Renal pelvis (tissue), 4 donors: Measurements from ENCODE around the gene DISP3. TPM values are rescaled to one million over a fixed set of nuclear protein-coding genes. Genes with fewer than 3 reads are reported as not detected.

Source experiments
- DNase-seq: peaks from one replicate; pipeline ENCODE4 v3.0.0-alpha.2; 2013
- polyA plus RNA-seq, 3 donors: library from polyadenylated mRNA; unstranded; fragments of 120-200 nt; gene quantifications; one replicate each; pipeline ENCODE4 v1.2.1, GENCODE V29; 2013; ENCODE audit not compliant: insufficient read length in 3 of 3

DISP3 gene
- polyA plus RNA-seq, 3 donors = 0.86 to 2.0 (median 1.8) TPM

- DNase-seq = no peak
Measured at GRCh38 chr1:11486231-11487009, 7.5 kb downstream of the DISP3 start.

GRCh38 chr1:11487196-11487751, 8.3 kb downstream of the DISP3 start:
- DNase-seq = no peak

GRCh38 chr1:11488201-11488770, 9.3 kb downstream of the DISP3 start:
- DNase-seq = no peak

- no peak for DNase-seq
Measured at GRCh38 chr1:11488966-11489625, 10.1 kb downstream of the DISP3 start.

DNA sequence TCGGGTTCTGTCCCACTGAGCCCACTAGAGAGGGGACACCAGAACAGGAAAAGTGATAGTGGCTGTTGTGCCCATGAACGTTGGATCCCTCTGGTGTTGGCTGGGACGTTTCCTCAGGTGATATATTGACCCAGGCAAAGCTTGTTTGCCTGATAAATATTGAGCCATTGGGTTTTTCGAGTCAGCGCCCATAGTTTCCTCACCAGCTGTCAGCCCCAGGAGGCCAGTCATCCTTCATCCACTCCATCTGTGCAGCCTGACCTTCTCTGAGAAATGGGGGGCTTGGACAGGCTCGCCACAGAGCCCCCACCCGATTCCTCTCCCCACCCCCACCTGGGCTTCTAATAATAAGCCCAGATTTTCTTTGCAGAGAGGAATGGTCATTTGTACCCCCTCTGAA, 13.3 kb downstream of the DISP3 start:
- DNase-seq = no peak

DNA sequence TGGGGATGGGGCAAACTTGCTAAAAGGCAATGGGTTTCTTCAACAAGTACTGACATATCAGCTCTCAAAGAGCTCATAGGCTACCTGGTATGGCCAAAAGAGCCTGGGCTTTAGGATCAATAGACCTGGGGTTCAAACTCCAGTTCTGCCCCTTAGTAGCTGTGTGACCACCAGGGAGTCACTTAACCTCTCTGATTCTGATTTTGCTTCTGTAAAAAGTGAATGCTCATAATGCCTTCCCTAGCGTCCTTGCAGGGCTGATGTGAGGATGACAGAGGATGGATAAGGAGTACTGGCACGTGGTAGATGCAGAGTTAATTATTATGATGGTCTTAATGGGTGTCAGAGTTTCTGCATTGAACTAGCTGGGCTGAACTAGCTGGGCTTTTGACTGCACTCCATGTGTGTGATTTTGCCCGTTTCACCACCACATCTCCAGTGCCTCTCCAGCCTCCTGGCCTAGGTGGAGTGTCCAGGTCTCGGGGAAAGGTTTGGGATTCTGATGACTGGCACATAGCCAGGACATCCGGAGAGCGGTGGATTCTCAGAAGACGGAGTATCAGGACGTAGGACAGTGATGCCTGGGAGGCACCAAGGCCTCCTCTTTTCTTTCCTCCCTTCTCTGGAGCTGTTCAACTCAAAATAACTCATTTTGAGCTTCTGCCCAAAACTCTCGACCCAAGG, 15.2 kb downstream of the DISP3 start:
- no peak for DNase-seq

DNA sequence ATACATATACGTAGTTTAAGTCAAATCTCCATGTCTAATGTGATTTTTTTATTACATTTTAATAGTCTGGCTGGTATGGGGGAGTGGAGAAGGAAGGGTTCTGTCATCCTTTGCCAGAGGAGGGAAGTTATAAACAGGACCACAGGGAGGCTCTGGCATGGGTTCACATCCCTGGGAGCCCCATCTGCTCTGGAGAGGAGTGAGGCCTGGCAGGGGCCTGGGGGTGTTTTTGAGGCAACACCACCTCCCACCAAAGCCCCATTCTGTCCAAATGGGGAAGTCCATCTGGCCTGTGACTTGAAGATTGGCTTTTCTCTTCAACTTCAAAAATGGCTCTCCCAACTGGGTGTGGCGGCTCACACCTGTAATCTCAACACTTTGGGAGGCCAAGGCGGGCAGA, 15.8 kb downstream of the DISP3 start:
- DNase-seq = no peak

DNA sequence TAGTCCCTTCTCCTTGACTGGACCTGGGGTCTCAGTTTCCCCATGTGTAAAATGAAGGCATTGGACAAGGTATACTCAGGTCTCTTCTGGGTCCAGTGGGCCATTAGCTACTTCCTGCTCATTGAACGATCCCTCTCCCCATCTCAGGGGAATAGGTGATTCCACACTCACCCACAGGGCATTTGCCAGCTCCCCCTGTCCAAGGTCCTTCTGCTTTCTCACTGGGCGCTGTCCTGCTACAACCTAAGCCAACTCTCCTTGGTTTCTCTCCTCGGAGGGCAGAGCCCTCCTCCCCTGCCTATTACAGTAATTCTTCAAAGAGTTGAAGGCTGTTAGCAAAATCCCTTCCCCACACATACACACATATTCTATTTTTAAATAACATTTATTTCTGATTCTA, 16.6 kb downstream of the DISP3 start:
- DNase-seq = no peak

DNA sequence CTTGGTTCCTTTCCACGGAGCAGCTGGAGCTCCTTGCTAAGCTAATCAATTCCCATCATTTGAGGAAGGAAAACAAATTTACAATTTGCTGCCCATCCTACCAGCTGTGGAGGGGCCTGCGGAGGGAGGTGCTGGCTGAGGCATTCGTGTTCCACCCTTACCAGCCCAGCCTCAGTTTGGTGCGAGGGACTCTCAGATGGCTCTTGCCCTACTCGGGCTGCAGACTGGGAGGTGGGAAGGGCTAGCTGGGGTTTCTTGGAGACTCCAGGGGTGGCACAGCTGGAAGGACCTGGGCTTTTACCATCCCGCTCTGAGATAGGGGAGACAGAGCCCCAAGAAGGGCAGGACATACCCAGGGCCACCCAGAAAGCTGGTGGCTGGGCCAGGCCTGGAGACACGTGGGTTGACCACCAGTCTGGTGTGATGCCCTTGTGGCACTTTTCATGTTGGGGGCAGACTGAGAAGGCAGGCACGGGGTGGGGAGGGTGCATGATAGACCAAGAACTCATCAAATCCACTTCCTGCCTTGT, 17.7 kb downstream of the DISP3 start:
- DNase-seq = no peak

DNA sequence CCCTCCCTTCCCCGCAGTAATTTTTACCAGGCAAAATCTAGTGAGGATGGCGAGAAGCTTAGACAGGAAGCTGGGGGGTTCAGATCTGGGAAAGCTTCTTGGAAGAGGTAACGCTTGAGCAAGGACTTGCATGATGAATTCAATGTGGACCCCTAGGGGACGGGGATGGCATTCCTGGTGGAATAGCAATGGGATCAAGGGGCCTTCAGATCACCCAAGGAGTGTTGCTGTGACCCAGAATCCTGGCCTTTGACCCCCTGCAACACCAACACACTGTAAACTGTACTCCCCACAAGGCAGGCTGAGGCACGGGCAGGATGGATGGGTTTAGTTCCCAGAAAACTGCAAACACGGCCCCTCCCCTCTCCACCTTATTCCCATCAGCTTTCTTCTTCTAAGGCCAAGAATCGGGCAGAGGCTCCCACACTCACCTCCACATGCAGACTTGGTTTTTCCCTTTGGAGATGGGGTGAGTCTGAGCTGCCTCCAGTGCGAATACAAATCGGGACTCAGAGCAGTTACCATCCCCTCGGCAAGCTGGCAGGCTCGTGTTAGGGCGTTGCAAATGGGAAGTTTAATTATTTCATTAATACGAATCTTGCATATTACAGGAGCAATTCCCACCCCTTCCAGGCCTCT, 20.1 kb downstream of the DISP3 start:
- no peak for DNase-seq

- no peak for DNase-seq
Measured at GRCh38 chr1:11499601-11500331, 20.8 kb downstream of the DISP3 start.

GRCh38 chr1:11500881-11501280, 21.9 kb downstream of the DISP3 start:
- DNase-seq = no peak

DNA sequence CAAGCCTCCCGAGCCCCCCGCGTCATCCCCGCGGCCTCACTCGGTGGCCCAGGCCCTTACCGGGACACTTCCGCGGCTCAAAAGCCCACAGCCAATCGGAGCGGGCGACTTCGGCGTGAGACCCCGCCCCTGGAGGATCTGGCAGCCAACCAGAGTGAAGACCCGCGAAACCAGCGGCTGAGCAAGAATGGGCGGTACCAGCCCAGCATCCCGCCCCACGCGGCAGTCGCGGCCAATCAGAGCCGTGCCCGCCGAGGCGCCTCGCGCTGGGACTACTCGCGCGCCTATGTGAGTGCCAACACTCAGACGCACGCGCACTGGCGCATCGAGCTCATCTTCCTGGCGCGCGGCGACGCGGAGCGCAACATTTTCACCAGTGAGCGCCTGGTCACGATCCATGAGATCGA, 22.5 kb downstream of the DISP3 start:
- no peak for DNase-seq

GRCh38 chr1:11501906-11502485, 23.0 kb downstream of the DISP3 start:
- no peak for DNase-seq

GRCh38 chr1:11502516-11502915, 23.6 kb downstream of the DISP3 start:
- no peak for DNase-seq

DNA sequence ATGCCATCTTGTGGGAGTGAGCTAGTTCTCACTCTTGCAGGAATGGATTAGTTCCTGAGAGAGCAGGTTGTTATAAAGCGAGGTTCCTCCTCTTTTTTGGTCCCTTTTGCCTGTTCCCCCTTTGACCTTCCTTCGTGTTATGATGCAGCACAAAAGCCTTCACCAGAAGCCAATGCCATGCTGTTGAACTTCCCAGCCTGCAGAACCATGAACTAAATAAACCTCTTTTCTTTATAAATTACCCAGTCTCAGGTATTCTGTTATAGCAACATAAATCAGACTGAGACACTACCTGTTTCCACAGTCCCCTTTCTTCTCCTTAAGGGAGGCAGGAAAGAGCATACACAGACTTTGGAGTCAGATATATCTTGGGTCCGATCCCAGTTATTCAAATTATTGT, 25.6 kb downstream of the DISP3 start:
- no peak for DNase-seq

DNA sequence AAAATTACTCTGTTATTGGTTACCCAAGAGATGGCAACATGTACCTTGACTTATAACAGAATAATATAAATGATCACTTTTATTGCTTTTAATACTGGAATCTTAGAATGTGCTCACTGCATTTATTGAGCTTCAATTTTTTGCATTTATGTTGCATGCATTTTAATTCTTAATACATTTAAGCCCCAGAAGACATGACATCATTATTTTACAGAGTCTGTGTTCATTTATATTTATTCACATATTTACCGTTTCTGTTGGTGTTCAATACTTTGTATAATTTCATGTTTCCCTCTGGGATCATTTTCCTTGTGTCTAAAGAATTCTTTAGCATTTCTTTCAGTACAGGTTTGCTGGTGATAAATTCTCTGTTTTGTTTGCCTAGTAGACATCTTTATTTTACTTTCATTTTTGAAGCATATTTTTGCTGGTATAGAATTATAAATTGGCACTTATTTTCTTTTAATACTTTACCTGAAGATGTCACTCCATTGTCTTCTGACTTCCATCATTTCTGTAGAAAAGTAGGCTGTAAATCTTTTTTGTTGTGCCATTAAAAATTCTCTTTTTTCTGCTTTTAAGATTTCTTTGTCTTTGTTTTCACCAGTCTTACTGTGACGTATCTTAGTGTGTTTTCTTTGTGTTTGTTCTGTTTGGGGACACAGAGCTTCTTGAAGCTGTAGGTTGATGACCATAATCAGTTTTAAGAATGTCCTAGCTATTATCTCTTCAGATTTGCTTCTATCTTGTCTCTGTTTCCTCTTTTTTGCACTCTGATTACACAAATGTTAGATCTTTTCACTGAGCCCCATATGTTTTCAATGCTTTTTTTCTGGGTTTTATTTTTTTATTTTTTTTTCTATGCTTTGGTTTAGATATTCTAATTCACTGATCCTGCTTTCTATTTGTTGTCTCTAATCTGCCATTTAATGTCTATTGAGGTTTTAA, 26.9 kb downstream of the DISP3 start:
- DNase-seq = no peak

DNA sequence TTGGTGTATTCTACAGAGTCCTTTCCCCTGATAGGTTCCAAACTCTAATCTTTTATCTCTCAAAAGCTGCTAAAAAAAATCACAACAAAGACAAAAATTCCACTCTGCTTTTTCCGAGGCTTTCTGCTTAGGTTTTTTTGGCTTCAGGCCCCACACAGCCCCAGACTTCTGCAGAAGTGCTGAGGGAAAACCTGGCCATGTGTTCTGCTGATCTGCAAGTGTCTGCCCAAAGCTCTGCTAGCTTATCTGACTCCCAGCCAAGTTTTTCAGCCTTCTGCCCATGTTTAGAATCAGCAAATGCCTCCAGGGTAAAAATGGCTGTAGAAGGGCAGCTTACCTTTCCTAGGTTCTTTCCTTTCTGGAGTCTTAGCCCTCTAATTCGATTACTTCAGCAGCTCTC, 28.4 kb downstream of the DISP3 start:
- no peak for DNase-seq

DNA sequence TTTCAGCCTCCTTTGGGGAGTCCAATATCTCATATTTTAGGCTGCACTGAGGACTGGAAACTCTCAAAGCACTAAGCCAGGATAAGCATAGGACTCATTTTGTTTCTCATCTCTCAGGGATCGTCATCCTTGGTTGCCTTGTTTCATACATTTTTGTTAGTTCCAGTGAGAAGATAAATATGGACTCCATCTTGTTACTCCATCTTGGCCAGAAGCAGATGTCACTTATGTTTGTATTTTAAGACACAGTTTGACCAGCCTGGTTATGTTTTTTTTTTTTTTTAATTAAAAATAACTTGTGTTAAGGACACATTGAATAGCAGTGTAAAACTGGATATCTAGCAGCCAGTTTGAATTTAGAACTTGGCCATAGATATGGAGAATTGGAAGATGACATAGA, 34.7 kb downstream of the DISP3 start:
- no peak for DNase-seq
